Measurements from ENCODE around the gene NTMT1. TPM values are rescaled to one million over a fixed set of nuclear protein-coding genes. Genes with fewer than 3 reads are reported as not detected.
"Not testable (repeated sequence)": the region's sequence is repeated elsewhere in the genome, so short reads cannot be mapped to it uniquely, and the experiment has no call there.

NTMT1 gene
- polyA plus RNA-seq, 4 donors, result 42.5 to 64.3 (median 45.5) TPM

GRCh38 chr9:129655154-129655553 is 29.2 kb downstream of the NTMT1 start:
- peaks cover 0 to 10% (median 0%) of the 10 kb centered on the region in 3 donors for H3K4me1 ChIP-seq (ENCODE audit: control insufficient read depth in 3 of 3, insufficient read depth in 2 of 3, low read depth in 1 of 3, low read length in 2 of 3)
- H3K36me3 ChIP-seq (ENCODE audit: control insufficient read depth in 3 of 3, insufficient read depth in 2 of 3, low read depth in 1 of 3, low read length in 3 of 3), result no peaks in the 10 kb centered on the region
- FAIRE-seq (no peak), DNase-seq (no peak)
- H3K27me3 ChIP-seq (ENCODE audit: control insufficient read depth in 3 of 3, insufficient read depth in 3 of 3, low read length in 3 of 3), result peaks cover 0 to 6% (median 0%) of the 10 kb centered on the region in 3 donors
- H3K27ac ChIP-seq (ENCODE audit: low read depth in 1 of 3, low read length in 2 of 3), result no peak overlapping the region
- no peak overlapping the region for H3K4me3 ChIP-seq (ENCODE audit: low read depth in 1 of 3, low read length in 3 of 3)
- WGBS, 3 donors, result 87 to 92% (median 87%) methylated on average over 7 of the region's 7 CpGs
- no peaks in the 10 kb centered on the region for H3K9me3 ChIP-seq (ENCODE audit: control insufficient read depth in 2 of 2, insufficient read depth in 1 of 2, low read depth in 1 of 2, low read length in 1 of 2)

GRCh38 chr9:129655696-129656095 is 29.7 kb downstream of the NTMT1 start:
- Histone ChIP-seq H3K27me3 (ENCODE audit: control insufficient read depth in 3 of 3, insufficient read depth in 3 of 3, low read length in 3 of 3) (peaks cover 0 to 7% (median 0%) of the 10 kb centered on the region in 3 donors), H3K4me1 (ENCODE audit: control insufficient read depth in 3 of 3, insufficient read depth in 2 of 3, low read depth in 1 of 3, low read length in 2 of 3) (peaks cover 0 to 10% (median 0%) of the 10 kb centered on the region in 3 donors), H3K4me3 (ENCODE audit: low read depth in 1 of 3, low read length in 3 of 3) (no peak overlapping the region), H3K27ac (ENCODE audit: low read depth in 1 of 3, low read length in 2 of 3) (no peak overlapping the region), H3K36me3 (ENCODE audit: control insufficient read depth in 3 of 3, insufficient read depth in 2 of 3, low read depth in 1 of 3, low read length in 3 of 3) (no peaks in the 10 kb centered on the region), H3K9me3 (ENCODE audit: control insufficient read depth in 2 of 2, insufficient read depth in 1 of 2, low read depth in 1 of 2, low read length in 1 of 2) (no peaks in the 10 kb centered on the region)
- 74 to 79% (median 76%) methylated on average over 7 of the region's 7 CpGs for WGBS, 3 donors
- FAIRE-seq (no peak), DNase-seq (no peak)

GRCh38 chr9:129656795-129657390 is 30.9 kb downstream of the NTMT1 start:
- peaks cover 0 to 3% of the 10 kb centered on the region in 2 donors for H3K9me3 ChIP-seq (ENCODE audit: control insufficient read depth in 2 of 2, insufficient read depth in 1 of 2, low read depth in 1 of 2, low read length in 1 of 2)
- WGBS, 3 donors, result 70 to 77% (median 73%) methylated on average over 12 of the region's 12 CpGs
- H3K27me3 ChIP-seq (ENCODE audit: control insufficient read depth in 3 of 3, insufficient read depth in 3 of 3, low read length in 3 of 3), result peaks cover 0 to 12% (median 0%) of the 10 kb centered on the region in 3 donors
- no peak overlapping the region for H3K27ac ChIP-seq (ENCODE audit: low read depth in 1 of 3, low read length in 2 of 3)
- no peak for FAIRE-seq
- H3K4me1 ChIP-seq (ENCODE audit: control insufficient read depth in 3 of 3, insufficient read depth in 2 of 3, low read depth in 1 of 3, low read length in 2 of 3), result peaks cover 0 to 10% (median 0%) of the 10 kb centered on the region in 3 donors
- no peak overlapping the region for H3K4me3 ChIP-seq (ENCODE audit: low read depth in 1 of 3, low read length in 3 of 3)
- no peak for DNase-seq
- no peaks in the 10 kb centered on the region for H3K36me3 ChIP-seq (ENCODE audit: control insufficient read depth in 3 of 3, insufficient read depth in 2 of 3, low read depth in 1 of 3, low read length in 3 of 3)

DNA sequence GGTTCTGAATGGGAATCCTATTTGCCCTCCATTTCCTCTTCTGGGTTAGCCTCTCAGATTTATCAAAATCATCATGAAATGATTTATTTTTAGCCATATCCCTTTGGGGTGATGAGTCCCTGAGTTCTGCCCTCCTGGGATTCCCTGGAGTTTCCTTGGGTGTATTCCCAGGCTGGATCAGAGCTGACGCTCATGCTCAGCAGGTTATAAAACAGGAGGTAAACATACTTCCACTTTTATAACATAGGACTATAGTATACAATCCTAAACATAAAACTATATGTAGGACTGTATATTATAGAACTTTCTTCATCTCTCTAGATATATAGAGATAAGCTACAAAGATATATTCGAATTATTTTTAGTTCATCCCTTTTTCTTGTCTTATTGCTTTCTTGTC is 35.1 kb downstream of the NTMT1 start:
- no peak for FAIRE-seq
- 59 to 77% (median 63%) methylated on average over 2 of the region's 2 CpGs for WGBS, 3 donors

GRCh38 chr9:129662239-129662638 is 36.3 kb downstream of the NTMT1 start:
- not testable (repeated sequence) for H3K36me3 ChIP-seq (ENCODE audit: control insufficient read depth in 3 of 3, insufficient read depth in 2 of 3, low read depth in 1 of 3, low read length in 3 of 3); H3K9me3 ChIP-seq (ENCODE audit: control insufficient read depth in 2 of 2, insufficient read depth in 1 of 2, low read depth in 1 of 2, low read length in 1 of 2); FAIRE-seq; DNase-seq; H3K27ac ChIP-seq (ENCODE audit: low read depth in 1 of 3, low read length in 2 of 3); H3K4me3 ChIP-seq (ENCODE audit: low read depth in 1 of 3, low read length in 3 of 3); H3K4me1 ChIP-seq (ENCODE audit: control insufficient read depth in 3 of 3, insufficient read depth in 2 of 3, low read depth in 1 of 3, low read length in 2 of 3)
- WGBS, 3 donors, result 60 to 73% (median 61%) methylated on average over 3 of the region's 3 CpGs
- peaks cover 0 to 44% (median 2%) of the 10 kb centered on the region in 3 donors for H3K27me3 ChIP-seq (ENCODE audit: control insufficient read depth in 3 of 3, insufficient read depth in 3 of 3, low read length in 3 of 3)

More for the DNA sequence above, 35.1 kb downstream of the NTMT1 start:
- Histone ChIP-seq H3K27ac (ENCODE audit: low read depth in 1 of 3, low read length in 2 of 3) (no peak overlapping the region), H3K4me1 (ENCODE audit: control insufficient read depth in 3 of 3, insufficient read depth in 2 of 3, low read depth in 1 of 3, low read length in 2 of 3) (peaks cover 0 to 2% (median 0%) of the 10 kb centered on the region in 3 donors), H3K9me3 (ENCODE audit: control insufficient read depth in 2 of 2, insufficient read depth in 1 of 2, low read depth in 1 of 2, low read length in 1 of 2) (peaks cover 0 to 3% of the 10 kb centered on the region in 2 donors), H3K36me3 (ENCODE audit: control insufficient read depth in 3 of 3, insufficient read depth in 2 of 3, low read depth in 1 of 3, low read length in 3 of 3) (no peaks in the 10 kb centered on the region), H3K27me3 (ENCODE audit: control insufficient read depth in 3 of 3, insufficient read depth in 3 of 3, low read length in 3 of 3) (peaks cover 0 to 35% (median 0%) of the 10 kb centered on the region in 3 donors), H3K4me3 (ENCODE audit: low read depth in 1 of 3, low read length in 3 of 3) (no peak overlapping the region)
- no peak for DNase-seq

DNA sequence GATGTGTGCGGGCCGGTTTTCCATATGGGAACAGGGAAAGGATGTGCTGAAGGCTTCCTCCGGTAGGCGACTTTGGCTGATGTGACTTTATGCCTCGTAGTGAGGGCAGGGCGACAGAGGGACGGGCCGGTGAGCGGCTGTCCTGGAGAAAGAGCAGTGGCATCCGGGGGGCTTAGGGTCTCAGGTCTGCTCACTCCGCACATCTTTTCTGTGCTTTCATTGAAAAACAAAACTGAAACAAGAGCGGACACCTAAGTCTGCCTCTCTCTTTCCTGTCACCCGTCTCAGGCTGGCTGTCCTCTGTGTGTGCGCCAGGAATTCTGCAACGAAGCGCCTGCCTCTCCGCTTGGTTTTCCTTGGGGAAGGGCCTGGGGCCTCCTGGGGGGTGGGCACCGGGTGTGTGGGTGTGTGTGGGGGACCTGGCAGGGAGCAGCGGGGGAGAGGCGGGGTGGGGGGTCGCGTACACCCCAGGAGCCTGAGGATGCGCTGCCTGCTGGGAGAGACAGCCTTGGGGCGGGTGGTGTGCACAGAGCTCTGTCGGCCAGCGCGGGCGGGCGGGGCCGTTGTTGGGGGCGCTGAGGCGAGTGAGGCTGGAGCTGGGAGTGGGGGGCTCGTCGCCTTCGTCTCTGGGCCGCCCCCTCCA is 38.9 kb downstream of the NTMT1 start:
- Histone ChIP-seq H3K27me3 (ENCODE audit: control insufficient read depth in 3 of 3, insufficient read depth in 3 of 3, low read length in 3 of 3) (peaks cover 0 to 55% (median 2%) of the 10 kb centered on the region in 3 donors), H3K9me3 (ENCODE audit: control insufficient read depth in 2 of 2, insufficient read depth in 1 of 2, low read depth in 1 of 2, low read length in 1 of 2) (peaks cover 0 to 3% of the 10 kb centered on the region in 2 donors), H3K36me3 (ENCODE audit: control insufficient read depth in 3 of 3, insufficient read depth in 2 of 3, low read depth in 1 of 3, low read length in 3 of 3) (no peaks in the 10 kb centered on the region), H3K27ac (ENCODE audit: low read depth in 1 of 3, low read length in 2 of 3) (no peak overlapping the region), H3K4me1 (ENCODE audit: control insufficient read depth in 3 of 3, insufficient read depth in 2 of 3, low read depth in 1 of 3, low read length in 2 of 3) (peaks cover 0 to 5% (median 2%) of the 10 kb centered on the region in 3 donors), H3K4me3 (ENCODE audit: low read depth in 1 of 3, low read length in 3 of 3) (no peak overlapping the region)
- FAIRE-seq (no peak), DNase-seq (peak in 1 of 2 donors; percentile 16)
- whole genome bisulfite sequencing, 3 donors, result 7 to 13% (median 9%) methylated on average over 33 to 36 of the region's 36 CpGs

GRCh38 chr9:129665389-129665775 is 39.4 kb downstream of the NTMT1 start, which contains the start of gene PRRX2:
TSS of gene PRRX2 (plus strand) at chr9:129665647. CDS start at chr9:129665868, 221 bp downstream.
- WGBS, 3 donors, result 0 to 1% (median 0%) methylated on average over 3 to 37 of the region's 37 CpGs
- H3K36me3 ChIP-seq (ENCODE audit: control insufficient read depth in 3 of 3, insufficient read depth in 2 of 3, low read depth in 1 of 3, low read length in 3 of 3), result no peaks in the 10 kb centered on the region
- H3K4me1 ChIP-seq (ENCODE audit: control insufficient read depth in 3 of 3, insufficient read depth in 2 of 3, low read depth in 1 of 3, low read length in 2 of 3), result peaks cover 0 to 5% (median 2%) of the 10 kb centered on the region in 3 donors
- peaks cover 0 to 3% of the 10 kb centered on the region in 2 donors for H3K9me3 ChIP-seq (ENCODE audit: control insufficient read depth in 2 of 2, insufficient read depth in 1 of 2, low read depth in 1 of 2, low read length in 1 of 2)
- peaks cover 0 to 55% (median 2%) of the 10 kb centered on the region in 3 donors for H3K27me3 ChIP-seq (ENCODE audit: control insufficient read depth in 3 of 3, insufficient read depth in 3 of 3, low read length in 3 of 3)
- DNase-seq (peak in 1 of 2 donors; percentile 40), FAIRE-seq (no peak)
- H3K27ac ChIP-seq (ENCODE audit: low read depth in 1 of 3, low read length in 2 of 3), result no peak within 1 kb of the TSS
- H3K4me3 ChIP-seq (ENCODE audit: low read depth in 1 of 3, low read length in 3 of 3), result peak within 1 kb of the TSS in 2 of 3 donors; percentile 33 to 34

DNA sequence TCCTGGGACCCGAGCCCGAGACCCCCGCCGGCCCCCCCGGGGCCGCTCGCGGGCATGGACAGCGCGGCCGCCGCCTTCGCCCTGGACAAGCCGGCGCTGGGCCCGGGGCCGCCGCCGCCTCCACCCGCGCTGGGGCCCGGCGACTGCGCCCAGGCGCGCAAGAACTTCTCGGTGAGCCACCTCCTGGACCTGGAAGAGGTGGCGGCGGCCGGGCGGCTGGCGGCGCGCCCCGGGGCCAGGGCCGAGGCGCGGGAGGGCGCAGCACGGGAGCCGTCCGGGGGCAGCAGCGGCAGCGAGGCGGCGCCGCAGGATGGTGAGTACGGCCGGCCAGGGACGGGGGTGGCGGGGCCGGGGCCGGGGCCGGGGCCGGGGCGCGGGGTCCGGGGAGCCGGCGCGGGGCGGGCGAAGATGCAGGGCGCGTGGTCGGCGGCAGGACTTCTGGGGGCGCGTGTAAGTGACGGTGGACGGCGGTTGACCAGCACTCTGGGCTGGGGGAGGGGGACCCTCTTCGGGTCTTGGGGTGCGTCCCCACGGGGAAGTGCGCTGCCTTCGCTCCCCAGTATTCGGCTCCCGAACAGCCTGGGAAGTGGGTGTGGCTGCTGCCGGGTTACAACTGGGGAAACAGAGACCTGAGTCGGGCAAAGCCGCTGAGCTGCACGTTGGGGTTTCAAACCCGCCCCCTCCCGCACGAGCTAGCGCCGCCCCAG is 40.0 kb downstream of the NTMT1 start:
- DNase-seq (peak in 1 of 2 donors; percentile 17), FAIRE-seq (no peak)
- 3 to 5% (median 3%) methylated on average over 17 to 88 of the region's 88 CpGs for whole genome bisulfite sequencing, 3 donors
- Histone ChIP-seq H3K36me3 (ENCODE audit: control insufficient read depth in 3 of 3, insufficient read depth in 2 of 3, low read depth in 1 of 3, low read length in 3 of 3) (no peaks in the 10 kb centered on the region), H3K4me1 (ENCODE audit: control insufficient read depth in 3 of 3, insufficient read depth in 2 of 3, low read depth in 1 of 3, low read length in 2 of 3) (peaks cover 0 to 5% (median 2%) of the 10 kb centered on the region in 3 donors), H3K27ac (ENCODE audit: low read depth in 1 of 3, low read length in 2 of 3) (no peak overlapping the region), H3K27me3 (ENCODE audit: control insufficient read depth in 3 of 3, insufficient read depth in 3 of 3, low read length in 3 of 3) (peaks cover 0 to 54% (median 2%) of the 10 kb centered on the region in 3 donors), H3K9me3 (ENCODE audit: control insufficient read depth in 2 of 2, insufficient read depth in 1 of 2, low read depth in 1 of 2, low read length in 1 of 2) (peaks cover 0 to under 1% of the 10 kb centered on the region in 2 donors), H3K4me3 (ENCODE audit: low read depth in 1 of 3, low read length in 3 of 3) (peak overlapping the region in 2 of 3 donors; percentile 33 to 34)

Measured in small intestine (tissue), 7 donors.